Stimulated activated naive CD4-positive, alpha-beta T cell (primary cell): ENCODE measurements around the gene ENOX1.

Experiments used
- DNase-seq, 6 experiments: peaks; one replicate each; lab custom pipeline; 2025; lab: John Stamatoyannopoulos, UW

Gene ENOX1

GRCh38 chr13:43546251-43546650, 240.5 kb downstream of the ENOX1 start:
- DNase-seq = no peak

- no peak for DNase-seq
These were observed 241.4 kb downstream of the ENOX1 start for GRCh38 chr13:43545317-43545874.

GRCh38 chr13:43544631-43545030, 242.1 kb downstream of the ENOX1 start:
- DNase-seq = no peak

- DNase-seq = no peak
These were observed 242.8 kb downstream of the ENOX1 start for GRCh38 chr13:43544011-43544410.

GRCh38 chr13:43543331-43543730, 243.4 kb downstream of the ENOX1 start:
- DNase-seq = no peak

- no peak for DNase-seq
These were observed 249.6 kb downstream of the ENOX1 start for GRCh38 chr13:43537124-43537523.

- no peak for DNase-seq
These were observed 257.0 kb downstream of the ENOX1 start for GRCh38 chr13:43529796-43530195.

- no peak for DNase-seq
These were observed 257.8 kb downstream of the ENOX1 start for GRCh38 chr13:43528992-43529391.

- DNase-seq = no peak
These were observed 264.0 kb downstream of the ENOX1 start for GRCh38 chr13:43522788-43523187.

GRCh38 chr13:43520351-43520750, 266.4 kb downstream of the ENOX1 start:
- DNase-seq = no peak

- DNase-seq = no peak
These were observed 267.9 kb downstream of the ENOX1 start for GRCh38 chr13:43518833-43519232.

- DNase-seq = no peak
These were observed 270.4 kb downstream of the ENOX1 start for GRCh38 chr13:43516401-43516833.

- no peak for DNase-seq
These were observed 271.2 kb downstream of the ENOX1 start for GRCh38 chr13:43515531-43515930.

- DNase-seq = no peak
These were observed 272.5 kb downstream of the ENOX1 start for GRCh38 chr13:43514311-43514710.

- no peak for DNase-seq
These were observed 274.6 kb downstream of the ENOX1 start for GRCh38 chr13:43512221-43512620.

GRCh38 chr13:43510956-43511901, 275.5 kb downstream of the ENOX1 start:
- no peak for DNase-seq

GRCh38 chr13:43495732-43496131, 291.0 kb downstream of the ENOX1 start:
- no peak for DNase-seq

- no peak for DNase-seq
These were observed 292.6 kb downstream of the ENOX1 start for GRCh38 chr13:43494206-43494605.

GRCh38 chr13:43493496-43494000, 293.2 kb downstream of the ENOX1 start:
- no peak for DNase-seq

- DNase-seq = no peak
These were observed 294.0 kb downstream of the ENOX1 start for GRCh38 chr13:43492745-43493144.

GRCh38 chr13:43492311-43492710, 294.5 kb downstream of the ENOX1 start:
- DNase-seq = no peak

- no peak for DNase-seq
These were observed 297.5 kb downstream of the ENOX1 start for GRCh38 chr13:43489233-43489632.

- no peak for DNase-seq
These were observed 298.9 kb downstream of the ENOX1 start for GRCh38 chr13:43487885-43488284.
